Activated CD4-positive, alpha-beta T cell treated with anti-CD3 and anti-CD28 coated beads, Interleukin-2, amount 50 U/mL, for 16 hours (primary cell): Measurements from ENCODE around the gene HSDL2.
"Not testable (repeated sequence)": the region's sequence is repeated elsewhere in the genome, so short reads cannot be mapped to it uniquely, and the experiment has no call there.

Experiments
- DNase-seq: peaks from one replicate; pipeline ENCODE4 v3.0.0-alpha.2; 2020

Gene HSDL2

GRCh38 chr9:112380102-112380824 lies at the start of gene HSDL2:
Gene HSDL2, plus strand, starts transcription at chr9:112380108. Its CDS starts 56 bp downstream, at chr9:112380164.
- DNase-seq = no peak

- DNase-seq = peak; percentile 27
Measured at GRCh38 chr9:112331674-112331952, 48.3 kb upstream of the HSDL2 start.

DNA sequence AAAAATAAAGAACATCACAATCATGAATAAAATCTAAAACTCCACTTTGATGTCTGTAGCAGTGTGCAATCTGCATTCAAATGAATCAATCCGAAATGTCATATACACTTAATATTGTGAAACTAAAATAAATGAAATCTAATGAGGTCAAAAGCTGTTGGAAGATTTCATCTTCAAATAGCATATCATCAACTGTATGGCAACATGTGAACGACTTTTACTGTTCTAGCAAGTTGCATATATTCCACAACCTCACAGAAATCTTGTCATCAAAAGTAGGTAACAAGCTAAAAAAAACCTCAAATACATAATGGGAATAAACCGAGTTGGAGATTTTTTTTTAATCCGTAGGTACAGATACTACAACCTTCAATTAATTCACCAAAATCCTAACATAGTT lies 47.7 kb upstream of the HSDL2 start:
- DNase-seq = no peak

- no peak for DNase-seq
Measured at GRCh38 chr9:112332674-112332976, 47.3 kb upstream of the HSDL2 start.

GRCh38 chr9:112332977-112333638 lies 46.8 kb upstream of the HSDL2 start, which contains the start of gene PTBP3:
Gene PTBP3, minus strand, starts transcription at chr9:112333619. Its CDS starts 35,754 bp downstream, at chr9:112297865.
- peak; percentile 83 for DNase-seq

DNA sequence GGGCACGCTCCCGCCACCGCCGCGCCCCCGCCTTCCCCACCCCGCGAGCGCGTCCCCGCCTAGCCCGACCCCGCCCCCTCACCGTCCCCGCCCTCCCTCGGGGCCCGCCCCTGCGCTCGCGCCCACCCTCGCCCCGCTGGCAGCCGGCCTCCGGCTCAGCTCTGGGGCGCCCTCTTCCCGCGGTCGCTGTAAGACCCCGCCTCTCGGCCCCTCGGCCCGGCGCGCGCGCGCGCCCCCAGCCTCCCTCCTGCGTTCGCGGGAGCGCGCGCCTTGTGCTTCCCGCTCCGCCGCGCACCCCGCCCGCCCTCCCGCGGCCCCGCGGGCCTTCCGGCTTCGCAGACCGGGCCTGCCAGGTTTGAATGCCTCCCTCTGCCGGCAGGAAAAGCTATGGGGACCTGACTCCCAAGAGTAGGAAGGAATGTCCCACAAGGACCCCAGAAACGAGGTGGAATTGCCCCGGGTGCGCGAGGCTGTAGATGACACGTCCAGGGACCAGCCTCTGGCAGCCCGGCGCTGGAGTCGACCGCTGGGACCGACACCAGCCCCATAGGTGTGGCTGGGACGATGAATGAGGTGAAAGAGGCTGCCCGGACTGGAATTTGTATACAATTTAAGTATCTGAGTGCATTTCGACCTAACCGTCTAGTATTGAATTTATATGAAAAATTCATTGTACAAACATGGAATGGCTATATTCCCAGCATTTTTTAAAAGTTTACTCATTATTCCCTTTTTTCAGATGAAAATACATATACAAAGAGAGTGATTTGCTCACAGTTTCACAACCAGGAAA lies 46.1 kb upstream of the HSDL2 start:
- peak; percentile 95 for DNase-seq

GRCh38 chr9:112334432-112334841 lies 45.5 kb upstream of the HSDL2 start:
- peak; percentile 83 for DNase-seq

GRCh38 chr9:112337547-112337946 lies 42.4 kb upstream of the HSDL2 start:
- no peak for DNase-seq

DNA sequence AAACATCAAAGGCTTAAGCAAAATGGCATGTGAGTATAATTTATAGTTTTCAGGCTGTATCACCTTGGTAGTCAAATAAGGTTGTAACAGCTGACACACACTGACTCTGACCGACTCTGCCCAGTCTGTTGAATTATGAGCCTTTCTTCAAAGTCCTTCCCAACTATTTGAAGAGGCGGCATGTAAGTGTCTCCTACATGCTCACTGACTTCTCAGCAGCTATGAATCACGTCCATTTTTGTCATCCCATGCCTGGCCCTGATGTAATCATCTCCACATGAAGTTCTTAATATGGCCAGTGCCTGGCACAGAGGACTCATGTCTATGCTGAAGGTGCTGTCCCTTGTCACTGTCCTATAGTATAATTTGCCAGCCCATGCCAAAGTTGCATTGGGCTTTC lies 41.3 kb upstream of the HSDL2 start:
- DNase-seq = no peak

DNA sequence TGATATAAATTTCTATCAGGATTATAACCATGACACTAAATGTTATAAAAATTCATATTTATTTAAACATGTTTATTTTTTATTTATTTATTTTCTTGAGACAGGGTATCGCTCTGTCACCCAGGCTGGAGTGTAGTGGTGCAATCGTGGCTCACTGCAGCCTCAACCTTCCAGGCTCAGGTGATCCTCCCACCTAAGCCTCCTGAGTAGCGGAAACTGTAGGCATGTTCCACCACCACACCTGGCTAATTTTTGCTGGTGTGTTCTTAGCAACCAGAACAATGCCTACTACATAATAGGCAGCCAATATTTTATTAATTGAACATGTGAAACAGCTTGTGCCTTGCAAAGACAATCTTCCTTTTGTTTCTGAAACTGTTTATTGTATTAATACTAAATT lies 40.0 kb upstream of the HSDL2 start:
- no peak for DNase-seq

DNA sequence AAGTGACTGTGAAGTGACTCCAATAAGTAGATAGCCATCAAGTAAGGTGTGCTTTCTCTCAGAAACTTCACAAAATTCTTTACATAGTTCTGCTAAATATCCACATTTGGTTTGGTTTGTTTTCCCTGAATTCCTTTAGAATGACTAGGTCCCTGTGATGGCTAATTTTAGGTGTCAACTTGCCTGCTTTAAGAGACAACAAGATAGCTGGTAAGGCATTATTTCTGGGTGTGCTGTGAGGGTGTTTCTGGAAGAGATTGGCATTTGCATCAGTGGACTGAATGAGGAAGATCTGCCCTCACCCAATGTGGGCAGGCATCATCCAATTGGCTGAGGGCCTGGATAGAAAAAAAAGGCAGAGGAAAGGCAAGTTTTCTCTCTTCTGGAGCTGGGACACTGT lies 38.2 kb upstream of the HSDL2 start:
- DNase-seq = no peak

- peak; percentile 79 for DNase-seq
Measured at GRCh38 chr9:112348257-112349007, 31.5 kb upstream of the HSDL2 start.

DNA sequence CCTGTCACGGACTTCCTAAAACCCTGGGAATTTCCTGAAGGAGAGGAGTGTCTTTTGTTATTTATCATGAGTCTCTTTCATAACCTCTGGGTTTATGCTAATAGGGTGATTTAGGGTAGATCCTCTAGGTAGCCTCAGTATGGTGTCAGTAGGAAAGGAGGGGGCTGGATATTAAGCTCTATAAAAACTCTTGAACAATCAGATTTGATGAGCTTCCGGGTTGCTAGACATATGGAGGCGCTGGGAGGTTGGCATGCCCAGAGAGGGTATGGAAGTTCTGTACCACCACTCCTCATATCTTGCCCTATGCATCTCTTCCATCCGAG lies 30.9 kb upstream of the HSDL2 start:
- DNase-seq = no peak

DNA sequence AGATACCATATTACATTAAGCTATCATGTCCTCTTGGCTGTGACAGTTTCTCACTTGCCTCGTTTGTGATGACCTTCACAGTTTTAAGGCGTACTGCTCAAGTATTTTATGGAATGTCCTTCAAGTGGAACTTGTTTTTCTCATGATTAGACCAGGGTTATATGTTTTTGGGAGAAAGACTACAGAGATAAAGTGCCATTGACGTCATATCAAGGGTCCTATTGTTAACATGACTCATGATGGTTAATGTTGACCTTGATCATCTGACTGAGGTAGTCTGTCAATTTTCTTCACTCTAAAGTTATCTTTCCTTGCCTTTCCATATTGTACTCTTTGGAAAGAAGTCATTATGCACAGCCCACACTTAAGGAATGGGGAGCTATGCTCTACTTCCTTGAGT lies 28.7 kb upstream of the HSDL2 start:
- DNase-seq = no peak

DNA sequence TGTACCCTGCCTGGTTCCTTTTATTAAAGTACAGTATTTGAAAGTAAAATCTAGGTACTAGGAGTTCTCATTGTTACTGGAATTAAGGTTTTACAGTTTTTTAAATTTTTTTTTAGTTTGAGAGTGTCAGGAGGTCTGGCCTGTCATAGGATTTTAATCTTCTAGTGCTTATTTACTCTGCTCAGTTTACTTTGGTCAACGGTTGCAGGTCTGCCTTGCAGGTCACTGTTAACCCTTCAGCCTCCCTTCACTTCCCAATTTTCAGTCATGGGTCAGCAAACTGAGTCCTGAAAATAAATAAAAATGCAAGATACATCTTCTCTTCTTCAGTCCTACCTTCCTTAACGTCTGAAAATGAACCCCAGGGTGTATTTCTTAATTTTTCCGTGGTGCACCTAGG lies 27.7 kb upstream of the HSDL2 start:
- no peak for DNase-seq

DNA sequence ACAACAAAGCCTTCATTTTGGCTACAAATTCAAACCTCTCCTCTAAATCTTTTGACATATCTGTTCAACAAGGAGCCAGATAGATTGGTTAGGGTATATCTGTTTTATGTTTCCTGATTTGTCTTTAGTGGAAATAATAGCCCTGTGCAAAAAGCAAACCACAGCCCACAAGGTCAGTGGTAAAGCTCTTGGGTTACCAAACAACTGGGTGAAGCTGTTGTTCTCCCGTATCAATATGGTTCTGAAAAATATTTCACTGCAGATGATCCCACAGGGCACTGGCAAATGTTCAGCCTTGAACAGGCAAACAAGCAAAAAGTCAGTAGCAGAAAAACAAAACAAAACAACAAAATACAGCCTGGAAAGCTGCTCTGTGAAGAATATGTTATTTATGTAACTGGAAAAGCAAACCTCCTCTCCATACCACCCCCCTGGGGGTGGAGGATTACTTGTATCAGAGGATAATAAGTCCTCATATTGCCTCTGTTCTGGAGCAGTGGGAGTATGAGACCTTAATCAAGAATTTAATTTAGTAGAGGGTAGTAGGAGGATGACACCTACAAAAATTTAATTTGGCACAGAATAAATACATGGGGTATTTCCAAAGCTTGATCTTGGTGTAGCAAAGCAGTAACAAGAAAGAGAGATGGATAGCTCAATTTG lies 25.7 kb upstream of the HSDL2 start:
- no peak for DNase-seq

DNA sequence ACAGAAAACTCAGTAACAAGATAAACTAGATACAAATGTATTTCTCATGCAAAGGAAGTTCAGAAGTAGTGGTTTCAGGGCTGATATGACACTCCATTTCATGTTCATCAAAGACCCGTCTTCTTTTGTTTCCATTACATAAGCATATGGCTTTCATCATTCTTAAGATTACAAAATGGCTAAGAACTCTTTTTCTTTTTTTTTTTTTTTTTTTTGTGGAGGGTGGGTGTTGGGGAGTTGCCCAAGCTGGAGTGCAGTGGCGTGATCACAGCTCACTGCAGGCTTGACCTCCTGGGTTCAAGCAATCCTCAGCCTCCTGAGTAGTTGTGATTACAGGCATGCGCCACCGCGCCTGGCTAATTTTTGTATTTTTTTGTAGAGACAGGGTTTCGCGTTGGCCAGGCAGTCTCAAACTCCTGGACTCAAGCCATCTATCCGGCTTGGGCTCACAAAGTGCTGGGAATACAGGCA lies 24.4 kb upstream of the HSDL2 start:
- DNase-seq = no peak

- DNase-seq = no peak
Measured at GRCh38 chr9:112360047-112360804, 19.7 kb upstream of the HSDL2 start.

DNA sequence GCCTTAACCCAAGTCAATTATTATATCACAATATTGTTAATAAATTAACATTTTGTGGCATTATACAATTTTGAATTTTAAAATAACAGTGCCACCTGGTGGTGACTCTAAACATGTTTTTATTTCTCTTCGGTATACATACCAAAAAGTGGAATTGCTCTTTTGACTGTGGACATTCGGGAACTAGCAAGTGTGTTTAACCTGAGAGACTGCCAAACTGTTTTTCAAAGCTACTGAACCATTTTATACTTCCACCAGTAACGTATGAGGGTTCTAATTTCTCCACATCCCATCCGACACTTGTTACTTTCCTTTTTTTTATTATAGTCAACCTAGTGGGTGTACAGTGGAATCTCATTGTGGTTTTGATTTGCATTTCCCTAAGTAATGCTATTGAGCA lies 18.3 kb upstream of the HSDL2 start:
- peak; percentile 43 for DNase-seq

GRCh38 chr9:112364761-112365160 lies 15.1 kb upstream of the HSDL2 start:
- no peak for DNase-seq

DNA sequence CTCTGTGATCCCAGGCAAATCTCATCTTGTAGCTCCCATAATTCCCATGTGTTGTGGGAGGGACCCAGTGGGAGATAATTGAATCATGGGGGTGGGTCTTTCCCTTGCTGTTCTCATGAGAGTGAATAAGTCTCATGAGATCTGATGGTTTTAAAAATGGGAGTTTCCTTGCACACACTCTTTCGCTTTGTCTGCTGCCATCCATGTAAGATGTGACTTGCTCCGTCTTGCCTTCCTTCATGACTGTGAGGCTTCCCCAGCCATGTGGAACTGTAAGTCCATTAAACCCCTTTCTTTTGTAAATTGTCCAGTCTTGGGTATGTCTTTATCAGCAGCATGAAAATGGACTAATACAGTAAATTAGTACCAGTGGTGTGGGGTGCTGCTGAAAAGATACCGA lies 14.7 kb upstream of the HSDL2 start:
- not testable (repeated sequence) for DNase-seq

DNA sequence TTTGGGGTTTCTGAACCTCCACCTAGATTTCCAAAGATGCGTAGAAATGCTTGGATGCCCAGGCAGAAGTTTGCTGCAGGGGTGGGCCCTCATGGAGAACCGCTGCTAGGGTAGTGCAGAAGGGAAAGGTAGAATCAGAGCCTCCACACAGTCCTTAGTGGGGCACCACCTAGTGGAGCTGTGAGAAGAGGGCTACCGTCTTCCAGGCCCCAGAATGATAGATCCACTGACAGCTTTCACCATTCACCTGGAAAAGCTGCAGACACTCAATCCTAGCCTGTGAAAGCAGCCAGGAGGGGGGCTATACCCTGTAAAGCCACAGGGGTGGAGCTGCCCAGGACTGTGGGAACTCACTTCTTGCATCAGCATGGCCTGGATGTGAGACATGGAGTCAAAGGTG lies 13.3 kb upstream of the HSDL2 start:
- no peak for DNase-seq
